GM18502 (cell line): Measurements from ENCODE around the gene RLF.

Experiments used
- ATAC-seq: cut with Tn5 transposase; IDR thresholded peaks from one replicate; pipeline ENCODE4 v1.9.1; 2021; ENCODE audit warnings: mild to moderate bottlenecking; ENCODE audit not compliant: unreplicated experiment, poor library complexity

The RLF gene

DNA sequence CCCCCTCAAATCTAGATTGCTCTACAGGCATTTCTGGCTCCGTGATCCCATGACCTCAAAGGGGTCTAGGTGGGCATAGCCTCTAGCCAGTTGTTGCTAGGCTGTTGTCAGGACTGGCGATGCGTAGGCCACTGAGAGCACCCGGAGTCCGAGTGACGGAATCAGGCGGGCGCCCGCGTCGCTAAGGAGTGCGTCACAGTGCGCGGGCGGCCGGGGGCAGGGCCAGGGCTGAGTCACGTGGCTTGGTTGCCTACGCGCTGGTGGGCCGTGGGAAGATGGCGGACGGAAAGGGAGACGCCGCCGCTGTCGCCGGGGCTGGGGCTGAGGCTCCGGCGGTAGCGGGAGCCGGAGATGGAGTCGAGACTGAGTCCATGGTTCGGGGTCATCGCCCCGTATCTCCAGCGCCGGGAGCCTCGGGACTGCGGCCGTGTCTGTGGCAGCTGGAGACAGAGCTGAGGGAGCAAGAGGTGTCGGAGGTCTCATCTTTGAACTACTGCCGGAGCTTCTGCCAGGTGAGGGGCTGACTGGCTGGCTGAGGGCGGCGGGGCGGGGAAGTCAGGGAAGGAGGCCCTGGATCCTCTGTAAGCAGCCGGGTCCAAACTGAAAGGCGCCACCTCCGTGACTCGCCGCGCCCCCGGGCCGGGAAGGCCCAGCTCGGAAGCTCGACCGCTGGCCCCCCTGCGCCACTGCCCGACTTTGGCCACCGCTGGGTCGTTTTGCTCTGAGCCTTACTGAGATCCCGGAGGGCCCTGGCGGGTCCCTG lies at the start of gene RLF:
RLF (plus strand) TSS at position 263 of the 763 bp plus-strand sequence; CDS start at position 276, 13 bp downstream.
- ATAC-seq: peak; percentile 92

DNA sequence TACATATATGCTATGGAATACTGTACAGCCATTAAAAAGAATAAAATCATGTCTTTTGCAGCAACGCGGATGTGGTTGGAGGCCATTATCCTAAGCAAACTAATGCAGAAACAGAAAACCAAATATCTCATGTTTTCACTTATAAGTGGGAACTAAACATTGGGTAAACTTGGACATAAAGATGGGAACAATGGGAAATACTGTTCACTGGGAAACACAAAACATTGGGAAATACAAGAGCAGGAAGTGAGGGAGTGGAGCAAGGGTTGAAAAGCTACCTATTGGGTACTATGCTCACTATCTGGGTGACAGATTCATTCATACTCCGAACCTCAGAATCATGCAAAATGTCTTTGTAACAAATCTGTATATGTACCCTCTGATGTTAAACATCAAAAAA lies 46.8 kb upstream of the RLF start:
- ATAC-seq: no peak

DNA sequence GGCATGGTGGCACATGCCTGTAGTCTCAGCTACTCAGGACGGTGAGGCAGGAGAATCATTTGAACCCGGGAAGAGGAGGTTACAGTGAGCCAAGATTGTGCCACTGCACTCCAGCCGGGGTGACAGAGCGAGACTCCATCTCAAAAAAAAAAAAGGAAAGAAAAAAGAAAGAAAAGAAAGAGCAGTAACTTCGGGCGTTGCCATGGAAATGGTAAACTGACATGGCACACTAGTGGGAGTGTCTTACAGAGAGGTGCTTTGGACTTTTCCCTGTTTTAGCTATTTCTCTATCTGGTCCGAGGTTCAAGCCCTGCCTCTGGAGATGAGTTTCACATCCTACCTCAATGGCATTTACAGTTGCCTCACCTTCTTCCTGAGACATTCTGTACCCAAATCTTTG lies 41.1 kb upstream of the RLF start:
- no peak for ATAC-seq

GRCh38 chr1:40122855-40123254 lies 38.3 kb upstream of the RLF start:
- no peak for ATAC-seq

GRCh38 chr1:40130892-40131291 lies 30.3 kb upstream of the RLF start:
- ATAC-seq: no peak

GRCh38 chr1:40132383-40133311 lies 28.5 kb upstream of the RLF start:
- ATAC-seq: no peak

- ATAC-seq: no peak
These were observed 27.9 kb upstream of the RLF start for GRCh38 chr1:40133312-40133665.

DNA sequence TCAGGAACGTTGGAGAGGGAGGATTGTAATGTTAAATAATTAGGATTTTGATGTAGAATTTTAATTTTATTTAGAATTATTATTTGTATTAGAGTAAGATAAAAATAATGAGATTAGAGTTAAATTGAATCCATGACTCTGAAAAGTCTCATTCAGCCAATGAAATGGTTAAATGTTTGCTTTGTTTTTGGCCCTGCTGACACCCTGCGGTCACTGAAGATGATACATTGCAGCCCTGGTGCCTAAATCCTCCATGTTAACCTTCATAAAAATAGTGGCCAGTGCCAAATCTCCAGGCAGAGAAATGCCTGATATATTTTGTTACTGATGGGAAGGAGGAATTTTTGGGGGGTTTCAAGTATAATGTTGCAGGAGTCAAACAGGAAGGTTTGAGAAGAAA lies 27.3 kb upstream of the RLF start:
- no peak for ATAC-seq

- no peak for ATAC-seq
These were observed 20.8 kb upstream of the RLF start for GRCh38 chr1:40140211-40140973.

DNA sequence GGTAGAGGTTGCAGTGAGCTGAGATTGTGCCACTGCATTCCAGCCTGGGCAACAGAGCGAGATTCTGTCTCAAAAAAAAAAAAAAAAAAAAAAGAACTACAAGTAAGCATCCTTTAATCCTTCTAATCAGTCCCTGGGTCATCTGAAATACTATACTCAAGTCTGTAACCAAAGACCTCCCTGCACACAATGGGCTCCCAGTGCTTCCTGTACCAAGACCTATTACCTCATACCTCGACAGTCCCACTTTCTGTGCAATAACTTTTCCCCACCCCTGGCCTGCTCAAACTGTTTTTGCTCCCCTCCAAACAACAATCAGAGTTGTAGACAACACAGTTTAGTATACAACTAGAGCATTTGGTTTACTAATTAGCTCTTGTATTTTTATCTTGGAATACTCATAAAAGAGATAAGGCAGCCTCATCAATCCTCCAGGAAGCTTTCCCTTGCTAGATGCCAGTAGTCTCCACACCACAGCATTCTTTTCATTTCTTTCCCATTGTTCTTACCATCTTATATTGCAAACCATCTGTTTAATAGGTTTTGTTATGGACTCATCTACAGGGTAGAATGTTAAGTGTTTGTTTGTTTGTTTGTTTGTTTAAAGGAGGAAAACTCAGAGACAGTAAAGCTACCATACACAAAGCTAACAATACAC lies 19.2 kb upstream of the RLF start:
- ATAC-seq: no peak

GRCh38 chr1:40143891-40144575 lies 17.2 kb upstream of the RLF start:
- no peak for ATAC-seq

GRCh38 chr1:40151457-40152079 lies 9.6 kb upstream of the RLF start:
- ATAC-seq: no peak

- peak; percentile 46 for ATAC-seq
These were observed 8.0 kb upstream of the RLF start for GRCh38 chr1:40153073-40153770.

- no peak for ATAC-seq
These were observed 6.1 kb upstream of the RLF start for GRCh38 chr1:40155135-40155534.

- no peak for ATAC-seq
These were observed 5.3 kb upstream of the RLF start for GRCh38 chr1:40155910-40156309.

DNA sequence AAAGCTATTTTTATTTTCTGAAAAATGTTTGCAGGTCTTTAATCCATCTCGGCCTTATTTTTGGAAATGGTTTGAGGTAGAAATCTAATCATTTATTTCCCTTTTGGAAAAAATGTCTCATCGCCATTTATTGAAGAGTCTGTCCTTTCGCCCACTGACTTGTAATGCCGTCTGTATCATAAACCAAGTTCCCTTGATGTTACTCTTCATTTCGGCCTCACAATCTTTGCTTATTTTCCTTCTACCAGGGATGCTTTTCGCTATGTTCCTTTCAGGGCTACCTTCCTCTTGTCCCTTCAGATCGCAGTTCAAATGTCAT lies 422 bp upstream of the RLF start:
- no peak for ATAC-seq

- no peak for ATAC-seq
These were observed 756 bp downstream of the RLF start for GRCh38 chr1:40161888-40162397.

- no peak for ATAC-seq
These were observed 1.7 kb downstream of the RLF start for GRCh38 chr1:40162753-40163441.
